ENCODE data around the gene DNAJC5.
"Not testable (repeated sequence)": the region's sequence is repeated elsewhere in the genome, so short reads cannot be mapped to it uniquely, and the experiment has no call there.

DNAJC5 gene

DNA sequence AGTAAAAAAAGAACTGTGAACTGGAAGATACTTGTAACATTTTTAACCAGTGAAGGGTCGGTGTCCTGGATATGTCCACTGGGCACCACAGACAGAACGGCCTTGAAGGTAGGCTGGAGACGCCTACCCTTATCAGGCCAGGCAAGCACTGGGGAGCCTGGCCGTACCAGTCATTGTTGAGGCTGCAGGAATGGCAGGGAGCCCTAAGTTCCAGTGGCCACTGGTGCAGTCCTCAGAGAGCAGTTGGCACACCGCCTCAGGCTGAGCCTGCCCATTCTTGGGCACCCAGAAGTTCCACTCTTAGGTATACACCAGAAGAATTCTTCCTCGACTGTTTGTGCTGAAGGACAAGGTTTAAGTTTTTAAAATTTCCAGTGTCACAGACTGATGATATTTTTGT, 20.5 kb downstream of the DNAJC5 start:
- FAIRE-seq = no peak

DNA sequence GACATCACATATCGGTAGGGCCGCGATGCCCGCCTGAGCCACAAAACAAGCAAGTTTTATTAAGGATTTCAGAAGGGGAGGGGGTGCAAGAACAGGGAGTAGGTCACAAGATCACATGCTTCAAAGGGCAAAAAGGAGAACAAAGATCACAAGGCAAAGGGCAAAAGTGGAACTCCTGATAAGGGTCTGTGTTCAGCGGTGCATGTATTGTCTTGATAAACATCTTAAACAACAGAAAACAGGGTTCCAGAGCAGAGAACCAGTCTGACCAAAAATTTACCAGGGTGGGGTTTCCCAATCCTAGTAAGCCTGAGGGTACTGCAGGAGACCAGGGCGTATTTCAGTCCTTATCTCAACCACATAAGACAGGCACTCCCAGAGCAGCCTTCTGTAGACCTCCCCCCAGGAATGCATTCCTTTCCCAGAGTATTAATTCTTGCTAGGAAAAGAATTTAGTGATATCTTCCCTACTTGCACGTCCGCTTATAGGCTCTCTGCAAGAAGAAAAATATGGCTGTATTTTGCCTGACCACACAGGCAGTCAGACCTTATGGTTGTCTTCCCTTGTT, 21.5 kb downstream of the DNAJC5 start:
- not testable (repeated sequence) for FAIRE-seq

DNA sequence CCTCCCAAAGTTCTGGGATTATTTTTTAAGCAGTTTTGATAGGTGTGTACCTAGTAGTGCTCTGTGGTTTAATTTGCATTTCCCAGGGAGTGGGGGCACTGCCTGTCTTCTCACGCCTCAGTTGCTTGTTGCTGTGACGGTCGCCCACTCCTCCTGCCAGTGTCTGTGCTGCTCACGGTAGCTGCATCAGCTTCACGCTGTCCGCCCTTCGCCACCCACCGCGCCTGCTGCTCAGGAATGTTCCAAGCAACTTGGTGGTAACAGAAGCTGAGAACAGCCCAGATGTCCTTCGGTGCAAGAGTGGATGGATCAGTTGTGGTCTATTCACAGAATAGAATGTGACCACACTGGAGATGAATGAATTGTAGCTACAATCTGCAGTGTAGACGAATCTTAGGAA, 22.9 kb downstream of the DNAJC5 start:
- FAIRE-seq = no peak

DNA sequence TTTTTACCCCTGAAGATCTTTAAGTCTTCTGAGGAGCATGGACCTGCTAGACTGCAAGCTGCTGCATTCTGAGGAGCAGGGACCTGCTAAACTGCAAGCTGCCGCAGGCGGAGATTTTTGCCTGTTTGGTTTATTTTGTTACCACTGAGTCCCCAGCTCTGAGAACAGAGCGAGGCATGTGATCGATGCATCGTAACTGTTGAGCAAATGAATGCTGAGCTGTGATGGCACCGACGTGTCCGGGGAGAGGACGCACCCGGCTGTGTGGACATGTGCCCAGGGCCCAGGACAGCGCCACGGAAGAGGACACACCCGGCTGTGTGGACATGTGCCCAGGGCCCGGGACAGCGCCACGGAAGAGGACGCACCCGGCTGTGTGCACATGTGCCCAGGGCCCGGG, 24.2 kb downstream of the DNAJC5 start:
- no peak for FAIRE-seq

DNA sequence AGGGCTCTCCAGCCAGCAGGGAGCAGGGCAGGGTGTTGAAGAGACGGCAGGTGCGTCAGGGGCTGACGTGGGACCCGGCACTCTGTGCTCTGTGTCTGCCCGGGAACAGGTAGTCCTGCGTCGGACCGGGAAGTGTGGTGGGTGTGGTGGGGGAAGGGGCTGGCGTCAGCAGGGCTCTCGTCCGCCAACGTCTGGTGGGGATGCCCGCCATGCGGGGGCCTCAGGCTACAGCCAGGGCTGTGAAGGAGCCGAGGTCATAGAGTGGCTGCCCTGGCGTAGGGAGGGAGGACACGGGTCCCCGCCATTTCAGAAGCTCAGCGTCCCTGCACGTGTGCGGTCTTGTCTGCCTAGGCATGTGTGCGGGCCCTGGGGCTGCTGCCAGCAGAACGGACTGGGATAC, 25.3 kb downstream of the DNAJC5 start:
- no peak for FAIRE-seq

DNA sequence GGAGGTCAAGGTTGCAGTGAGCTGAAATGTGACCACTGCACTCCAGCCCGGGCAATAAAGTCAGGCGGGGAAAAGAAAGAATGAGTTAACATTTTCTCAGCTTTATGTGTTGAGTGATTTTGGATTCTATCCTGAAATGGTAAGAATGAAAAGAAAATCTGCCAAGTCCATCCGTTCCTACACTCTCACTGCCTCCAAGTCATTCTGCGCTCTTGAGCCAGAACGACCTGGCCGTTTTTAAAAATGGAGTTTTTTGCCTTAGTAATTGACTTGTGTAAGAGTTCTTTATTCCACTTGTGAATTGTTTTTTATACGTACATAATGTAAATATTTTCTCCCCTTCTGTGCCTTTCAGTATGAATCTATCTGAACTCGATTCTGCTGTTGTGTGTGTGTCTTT, 28.7 kb downstream of the DNAJC5 start:
- FAIRE-seq = no peak

DNA sequence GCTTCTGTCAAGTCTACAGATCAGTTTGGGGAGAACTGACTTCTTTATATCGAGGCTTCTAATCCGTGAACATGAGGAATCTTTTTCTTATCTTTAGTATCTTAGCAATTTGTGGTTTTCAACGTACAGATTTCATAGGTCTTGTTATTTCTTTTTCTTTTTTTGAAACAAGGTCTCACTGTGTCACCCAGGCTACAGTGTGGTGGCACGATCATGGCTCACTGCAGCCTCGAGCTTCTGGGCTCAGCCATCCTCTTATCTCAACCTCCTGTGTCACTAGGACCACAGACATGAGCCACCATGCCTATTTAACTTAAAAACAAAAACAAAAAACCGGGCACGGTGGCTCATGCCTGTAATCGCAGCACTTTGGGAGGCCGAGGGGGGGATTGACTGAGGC, 29.3 kb downstream of the DNAJC5 start:
- FAIRE-seq = no peak

DNA sequence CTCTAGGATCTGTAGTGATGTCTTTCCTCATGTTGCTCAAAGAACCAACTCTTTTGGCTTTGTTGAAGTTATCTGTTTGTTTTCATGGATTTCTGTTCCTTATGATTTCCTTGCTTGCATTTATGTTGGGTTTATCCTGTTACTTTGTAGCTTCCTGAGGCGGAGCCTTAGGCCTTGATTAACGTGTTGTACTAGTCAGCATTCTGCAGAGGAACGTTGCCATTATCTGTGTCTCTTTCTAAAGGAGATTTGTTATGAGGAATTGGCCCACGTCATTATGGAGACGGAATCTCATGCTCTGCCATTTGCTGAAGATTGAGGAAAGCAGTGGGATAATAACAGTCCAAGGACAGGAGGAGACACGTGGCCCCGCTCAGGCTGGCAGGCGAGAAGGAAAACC, 31.4 kb downstream of the DNAJC5 start:
- no peak for FAIRE-seq

DNA sequence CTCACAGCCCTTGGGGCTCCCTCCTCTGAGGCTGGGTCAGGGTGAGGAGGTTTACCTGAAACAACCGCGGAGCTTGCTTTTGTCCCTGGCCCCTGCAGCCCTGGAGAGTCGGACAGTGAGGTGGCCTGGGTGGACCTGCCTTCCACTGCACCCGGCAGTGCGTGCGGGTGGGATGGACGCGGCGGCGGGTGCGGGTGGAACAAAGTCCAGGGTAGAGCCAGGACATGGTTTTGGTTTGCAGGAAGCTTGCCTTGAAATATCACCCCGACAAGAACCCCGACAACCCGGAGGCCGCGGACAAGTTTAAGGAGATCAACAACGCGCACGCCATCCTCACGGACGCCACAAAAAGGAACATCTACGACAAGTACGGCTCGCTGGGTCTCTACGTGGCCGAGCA, 34.1 kb downstream of the DNAJC5 start:
- no peak for FAIRE-seq

DNA sequence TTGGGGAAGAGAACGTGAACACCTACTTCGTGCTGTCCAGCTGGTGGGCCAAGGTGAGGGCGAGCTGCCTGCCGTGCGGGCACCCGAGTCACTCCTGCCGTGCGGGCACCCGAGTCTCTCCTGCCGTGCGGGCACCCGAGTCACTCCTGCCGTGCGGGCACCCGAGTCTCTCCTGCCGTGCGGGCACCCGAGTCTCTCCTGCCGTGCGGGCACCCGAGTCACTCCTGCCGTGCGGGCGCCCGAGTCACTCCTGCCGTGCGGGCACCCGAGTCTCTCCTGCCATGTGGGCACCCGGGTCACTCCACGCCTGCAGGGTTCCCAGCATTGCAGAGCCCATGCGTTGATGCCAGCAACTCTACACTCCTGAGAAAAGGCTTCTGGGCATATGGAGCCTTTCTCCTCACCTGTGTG, 34.6 kb downstream of the DNAJC5 start:
- not testable (repeated sequence) for FAIRE-seq

DNA sequence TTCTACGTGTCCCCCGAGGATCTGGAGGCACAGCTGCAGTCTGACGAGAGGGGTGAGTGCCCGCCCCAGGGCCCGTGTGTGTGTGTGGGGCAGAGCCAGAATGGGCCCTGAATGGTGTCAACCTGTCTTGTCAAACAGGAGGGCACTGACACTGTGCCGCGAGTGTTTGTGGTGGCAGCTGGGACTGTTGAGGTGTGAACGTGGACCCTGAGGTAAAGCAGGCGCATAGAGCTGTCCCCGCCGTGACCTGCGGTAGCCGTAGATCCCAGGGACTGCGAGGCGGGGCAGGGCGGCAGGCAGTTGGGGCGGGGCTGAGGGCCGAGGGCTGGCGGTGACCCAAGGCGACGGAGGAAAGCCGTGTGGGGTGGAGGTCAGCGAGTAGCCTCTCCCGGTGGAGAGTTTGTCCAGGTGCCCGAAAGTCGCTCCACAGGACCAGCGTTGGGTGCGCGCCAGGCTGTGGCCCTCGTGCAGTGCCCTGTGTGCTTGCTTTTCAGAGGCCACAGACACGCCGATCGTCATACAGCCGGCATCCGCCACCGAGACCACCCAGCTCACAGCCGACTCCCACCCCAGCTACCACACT, 36.1 kb downstream of the DNAJC5 start:
- FAIRE-seq = no peak

DNA sequence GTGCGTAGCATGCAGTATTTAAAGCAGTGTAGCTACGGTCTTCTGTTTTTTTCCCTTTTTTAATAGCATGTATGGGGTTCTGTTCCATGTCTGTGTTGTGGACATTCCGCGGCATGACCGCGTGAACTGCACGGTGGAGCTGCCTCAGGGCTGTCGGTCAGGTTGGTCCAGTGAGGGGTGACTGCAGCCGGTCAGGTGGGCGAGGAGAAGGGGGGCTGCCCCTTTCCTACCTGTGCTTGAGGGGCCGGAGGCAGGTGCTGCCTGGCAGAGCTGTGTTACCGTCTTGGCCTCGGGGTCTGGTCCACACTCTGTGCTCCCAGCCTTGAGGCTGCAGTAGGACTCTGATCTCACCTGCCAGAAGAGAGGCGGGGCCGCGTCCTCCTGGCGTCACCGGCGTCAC, 36.8 kb downstream of the DNAJC5 start:
- no peak for FAIRE-seq

DNA sequence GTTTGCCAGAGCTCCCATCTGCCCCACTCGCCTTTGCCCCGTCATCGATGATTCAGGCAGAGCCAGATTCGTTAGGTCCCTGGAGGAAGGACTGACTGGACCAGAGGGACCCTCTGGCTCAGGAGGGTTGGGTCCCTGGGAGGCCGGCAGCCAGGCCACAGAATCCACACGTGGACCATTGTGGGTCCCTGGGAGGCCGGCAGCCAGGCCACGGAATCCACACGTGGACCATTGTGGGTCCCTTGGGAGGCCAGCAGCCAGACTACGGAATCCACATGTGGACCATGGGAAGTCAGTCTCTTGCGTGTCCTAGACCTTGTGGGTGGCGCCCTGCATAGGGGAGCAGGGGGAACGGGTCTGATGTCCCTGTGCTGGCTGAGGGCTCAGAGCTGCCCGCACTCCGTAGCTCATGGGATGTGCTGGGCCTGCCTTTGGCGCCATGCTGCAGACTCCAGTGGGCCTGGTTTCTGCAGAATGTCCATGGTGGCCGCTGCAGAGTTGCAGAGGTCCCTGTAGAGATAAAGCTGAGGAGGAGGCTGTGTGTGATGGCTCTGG, 37.8 kb downstream of the DNAJC5 start:
- no peak for FAIRE-seq

DNA sequence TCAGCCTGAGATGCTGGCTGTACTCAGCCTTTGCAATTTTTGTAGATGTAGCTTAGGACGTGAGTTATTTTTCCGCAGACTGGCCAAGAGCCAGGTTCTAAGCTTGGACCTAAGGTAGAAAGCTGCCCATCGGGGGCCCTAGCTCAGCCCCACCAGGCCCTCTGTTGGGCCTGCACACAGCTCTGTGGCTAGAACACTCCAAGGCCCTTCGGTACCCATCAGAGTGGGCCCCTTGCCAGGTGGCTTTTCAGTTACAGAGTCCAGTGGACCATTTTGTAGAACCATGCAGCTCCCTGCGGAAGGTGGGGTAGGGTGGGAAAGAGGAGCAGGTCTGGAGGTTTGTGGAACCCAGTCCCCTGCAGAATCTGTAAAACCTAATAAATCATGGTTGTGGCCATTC, 38.7 kb downstream of the DNAJC5 start:
- no peak for FAIRE-seq

DNA sequence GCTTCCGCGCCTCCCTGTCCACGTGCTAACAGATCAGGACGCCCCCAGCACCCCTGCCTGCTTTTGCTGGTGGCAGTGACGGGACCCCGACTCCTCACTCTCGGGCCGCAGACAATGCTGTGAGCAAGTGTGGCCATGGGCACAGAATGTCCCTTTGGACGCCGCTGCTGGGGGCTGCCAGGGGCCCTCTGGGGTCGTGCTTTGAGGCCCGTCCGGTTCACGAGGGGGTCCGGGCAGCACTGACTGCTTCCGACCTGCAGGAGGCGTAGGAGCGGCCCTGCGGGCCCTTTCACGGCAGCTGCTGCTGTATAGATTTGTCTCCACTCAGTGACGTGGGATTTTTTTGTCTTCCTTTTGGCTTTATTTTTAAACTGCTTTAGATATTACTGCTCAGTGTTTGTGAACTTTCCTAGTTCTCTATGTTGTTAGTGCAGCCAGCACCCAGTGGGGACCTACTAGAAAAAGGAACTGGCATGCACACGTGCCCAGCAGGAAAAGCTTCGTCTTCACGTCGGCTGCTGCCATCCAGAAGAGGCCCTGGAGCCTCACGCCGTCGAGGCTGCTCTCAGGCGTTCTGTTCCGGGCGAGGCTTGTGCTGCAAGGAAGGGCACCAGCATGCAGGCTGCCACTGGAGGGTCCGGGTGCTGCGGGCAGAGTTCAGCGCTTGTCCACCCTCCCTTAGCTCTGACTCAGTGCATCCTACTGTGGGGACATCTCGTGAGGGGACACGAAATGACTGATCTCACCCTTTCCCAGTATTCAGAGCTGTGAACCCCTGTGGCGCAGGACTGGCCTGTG, 39.5 kb downstream of the DNAJC5 start:
- no peak for FAIRE-seq

DNA sequence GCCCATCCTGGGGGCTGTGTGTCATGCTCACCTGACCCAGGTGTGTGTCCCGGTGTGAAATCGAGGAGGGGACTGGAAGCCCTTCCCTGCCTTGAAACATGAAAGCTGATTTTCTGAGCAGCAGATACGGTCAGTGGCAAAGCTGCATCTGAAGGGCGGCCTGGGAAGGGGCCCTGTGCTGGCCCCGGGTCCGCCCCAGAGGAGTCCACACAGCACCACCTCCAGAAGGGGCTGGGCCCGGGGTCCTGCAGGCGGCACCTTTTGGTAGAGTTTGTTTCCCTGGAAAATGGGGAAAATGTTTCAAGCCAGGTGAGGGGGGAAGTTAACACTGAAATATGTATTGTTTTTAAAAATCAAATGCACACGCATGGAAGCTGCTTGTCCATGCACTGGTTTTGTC, 40.5 kb downstream of the DNAJC5 start:
- no peak for FAIRE-seq

DNA sequence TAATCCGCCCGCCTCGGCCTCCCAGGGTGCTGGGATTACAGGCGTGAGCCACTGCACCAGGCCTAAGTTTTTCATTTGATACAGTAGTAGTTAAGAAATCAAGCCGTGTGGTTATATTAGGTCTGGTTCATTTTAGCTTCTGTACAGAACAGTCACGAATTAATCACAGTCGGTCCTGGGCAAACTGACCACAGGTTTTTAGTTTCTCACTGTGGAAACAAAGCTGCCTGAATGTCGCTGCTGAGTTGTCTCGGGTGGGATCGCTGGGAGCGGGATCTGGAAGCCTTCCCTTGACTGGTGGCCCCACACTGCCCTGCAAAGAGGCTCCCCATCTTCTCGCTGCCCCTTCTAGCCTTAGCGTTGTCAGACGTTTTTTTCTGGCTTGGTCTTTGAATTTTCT, 42.7 kb downstream of the DNAJC5 start:
- FAIRE-seq = no peak

DNA sequence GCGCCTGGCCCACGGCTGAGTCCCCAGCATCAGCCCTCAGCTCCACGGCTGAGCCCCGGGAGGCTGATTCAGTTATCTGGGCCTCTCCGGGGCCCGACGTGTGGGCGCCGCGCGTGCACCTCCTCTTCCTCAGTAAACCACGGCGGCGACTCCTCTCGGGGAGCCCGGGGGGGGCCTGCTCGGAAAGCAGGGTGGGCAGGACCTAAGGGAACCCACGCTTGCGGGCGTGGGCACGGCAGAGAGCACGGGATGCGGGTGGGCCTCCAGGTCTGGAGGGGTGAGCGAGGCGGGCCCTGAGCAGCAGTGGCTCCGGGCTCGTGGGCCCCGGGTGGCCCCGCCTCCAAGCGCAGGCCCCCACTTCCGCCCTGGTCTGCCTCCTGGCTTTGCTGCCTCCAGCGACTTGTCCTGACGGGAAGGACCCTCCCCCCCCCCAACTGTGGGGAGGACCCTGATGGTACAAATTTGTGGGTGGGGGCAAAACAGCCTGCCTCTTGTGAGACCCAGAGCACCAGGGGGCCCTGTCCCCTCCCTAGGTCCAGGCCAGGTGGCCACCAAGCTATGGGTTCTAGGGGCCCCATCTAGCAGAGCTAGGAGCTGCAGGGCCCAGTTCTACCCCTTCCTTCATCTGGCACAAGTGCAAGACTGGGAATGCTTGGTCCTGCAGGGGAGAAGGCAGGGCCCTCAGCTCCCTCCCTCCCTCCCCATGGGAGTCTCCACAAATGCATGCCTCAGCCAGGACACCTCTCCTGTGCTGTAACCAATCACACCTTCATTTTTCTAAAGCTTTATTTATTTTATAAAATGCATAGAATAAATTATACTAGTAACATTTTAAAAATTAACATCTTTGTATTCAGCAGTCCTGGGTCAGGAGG, 44.4 kb downstream of the DNAJC5 start:
- FAIRE-seq = no peak

DNA sequence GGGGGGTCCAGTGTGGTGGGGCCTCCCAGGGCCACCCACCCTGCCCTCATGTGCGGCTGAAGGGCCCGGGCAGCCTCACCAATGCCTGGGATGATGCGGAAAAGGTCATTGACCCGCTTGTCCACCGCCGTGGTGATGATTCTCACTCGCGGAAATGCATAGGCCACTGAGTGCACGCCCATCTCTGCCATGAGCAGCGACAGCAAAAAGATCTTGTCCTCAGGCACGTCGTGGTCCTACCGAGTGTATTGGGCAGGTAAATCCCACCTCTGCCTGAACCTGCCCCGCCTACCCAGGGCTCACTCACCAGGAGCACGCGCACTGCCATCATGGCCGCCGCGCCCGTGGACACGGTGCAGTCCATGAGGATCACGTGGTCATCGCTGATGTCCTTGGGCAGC, 45.1 kb downstream of the DNAJC5 start:
- no peak for FAIRE-seq

DNA sequence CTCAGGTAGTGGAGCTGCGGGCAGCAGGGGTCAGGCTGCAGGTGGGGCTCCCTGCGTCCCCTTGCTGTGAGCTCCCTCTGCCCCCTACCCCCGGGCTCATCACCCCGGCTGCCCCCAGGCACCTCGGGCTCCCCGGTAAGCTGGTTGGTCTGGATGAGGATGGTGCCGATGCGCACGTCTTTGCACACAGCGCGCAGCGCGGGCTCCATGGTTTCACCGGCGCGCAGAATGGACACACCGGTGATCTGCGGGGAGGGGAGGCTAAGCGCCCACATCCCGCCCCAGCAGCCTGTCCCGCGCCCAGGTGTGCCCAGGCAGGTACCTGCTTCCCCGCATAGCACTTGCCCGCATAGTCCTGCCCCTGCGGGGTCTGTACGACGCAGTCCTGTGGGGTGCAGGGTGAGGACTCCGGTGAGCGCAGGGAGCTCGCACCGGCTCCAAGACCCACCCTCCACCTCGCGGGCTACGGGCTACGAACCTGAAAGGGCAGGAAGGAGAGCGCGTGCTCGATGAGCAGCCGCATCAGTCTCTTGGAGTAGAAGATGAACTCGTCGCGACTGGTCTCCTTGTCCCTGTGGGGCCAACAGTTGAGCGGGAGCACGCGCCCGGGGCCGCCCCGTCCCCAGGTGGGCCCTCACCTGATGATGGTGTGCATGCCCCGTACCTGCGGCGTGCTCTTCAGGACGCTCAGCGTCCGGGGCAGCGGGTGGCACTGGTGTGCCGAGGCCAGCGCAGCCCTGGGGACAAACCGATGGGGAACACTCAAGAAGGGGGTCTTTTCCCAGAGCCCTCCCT, 45.7 kb downstream of the DNAJC5 start:
- no peak for FAIRE-seq

DNA sequence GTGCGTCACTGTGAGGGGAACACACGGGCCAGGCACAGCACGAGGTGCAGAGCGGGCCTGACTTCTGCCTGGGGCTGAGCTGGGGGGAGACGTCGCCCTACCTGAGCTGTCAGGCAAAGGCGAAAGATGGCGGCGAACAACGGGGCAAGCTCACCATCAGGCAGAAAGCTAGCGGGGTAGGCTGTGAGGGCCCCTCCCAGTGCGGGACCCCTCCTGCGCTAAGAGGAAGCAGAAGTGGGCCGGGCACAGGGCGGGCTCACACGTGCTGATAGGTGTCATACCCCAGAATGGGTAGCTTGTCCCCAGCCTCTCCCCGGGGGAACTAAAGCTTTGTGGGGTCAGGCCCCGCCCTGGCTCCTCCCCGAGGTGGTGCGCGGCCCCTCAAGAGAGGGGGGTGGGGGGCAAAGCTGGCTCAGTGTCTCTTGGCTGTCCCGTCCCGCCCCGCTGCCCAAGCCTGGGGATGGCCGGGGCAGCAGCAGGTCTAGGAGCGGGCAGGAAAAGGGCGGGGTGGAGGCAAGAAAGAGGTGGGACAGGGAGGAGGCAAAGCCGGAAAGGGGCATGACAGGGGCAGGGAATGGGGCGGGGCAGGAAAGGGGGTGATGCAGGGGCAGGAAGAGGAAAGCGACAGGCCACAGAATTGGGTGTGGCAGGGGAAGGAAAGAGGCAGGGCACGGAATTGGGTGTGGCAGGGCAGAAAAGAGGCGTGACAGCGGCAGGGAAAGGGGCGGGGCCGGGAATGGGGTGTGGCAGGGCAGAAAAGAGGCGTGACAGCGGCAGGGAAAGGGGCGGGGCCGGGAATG, 46.6 kb downstream of the DNAJC5 start:
- FAIRE-seq = no peak

Data from A204.1 (cell line).